ENCODE results near the gene EXOSC2.
A peak's percentile ranks its signal among the peaks of the same experiment; 100 is the strongest.

EXOSC2 gene

GRCh38 chr9:130696996-130697395, 3.4 kb downstream of the EXOSC2 start:
- no peaks in the 10 kb centered on the region for H3K9me3 ChIP-seq (ENCODE audit: insufficient read depth, low read length)
- DNase-seq (ENCODE audit: low read depth, low spot score): no peak
- no peak overlapping the region for H3K4me3 ChIP-seq (ENCODE audit: insufficient read length, low read depth)
- H3K4me1 ChIP-seq (ENCODE audit: insufficient read depth, insufficient read length): peaks cover 16% of the 10 kb centered on the region
- H3K27me3 ChIP-seq (ENCODE audit: insufficient read depth, insufficient read length): peaks cover under 1% of the 10 kb centered on the region
- H3K9ac ChIP-seq (ENCODE audit: insufficient read length, low read depth): no peak overlapping the region
- H3K36me3 ChIP-seq (ENCODE audit: insufficient read depth, insufficient read length, low read length): peaks cover 69% of the 10 kb centered on the region
- TF ChIP-seq ZNF274 (IDR thresholded peaks at IDR 0.05; ENCODE audit: low read depth, low read length) (no peak), SUZ12 (IDR thresholded peaks at IDR 0.05; ENCODE audit: extremely low read depth, insufficient read depth, insufficient read length) (no peak), YY1 (IDR thresholded peaks at IDR 0.05; ENCODE audit: insufficient read depth, insufficient read length) (no peak)

GRCh38 chr9:130698514-130698913, 4.9 kb downstream of the EXOSC2 start:
- no peak overlapping the region for H3K9ac ChIP-seq (ENCODE audit: insufficient read length, low read depth)

GRCh38 chr9:130699047-130699446, 5.5 kb downstream of the EXOSC2 start:
- Histone ChIP-seq H3K9me3 (ENCODE audit: insufficient read depth, low read length) (no peaks in the 10 kb centered on the region), H3K36me3 (ENCODE audit: insufficient read depth, insufficient read length, low read length) (peaks cover 89% of the 10 kb centered on the region), H3K4me1 (ENCODE audit: insufficient read depth, insufficient read length) (peaks cover 16% of the 10 kb centered on the region), H3K27me3 (ENCODE audit: insufficient read depth, insufficient read length) (no peaks in the 10 kb centered on the region), H3K9ac (ENCODE audit: insufficient read length, low read depth) (no peak overlapping the region), H3K4me3 (ENCODE audit: insufficient read length, low read depth) (no peak overlapping the region)
- no peak for TF ChIP-seq YY1 (IDR thresholded peaks at IDR 0.05; ENCODE audit: insufficient read depth, insufficient read length)
- no peak for TF ChIP-seq ZNF274 (IDR thresholded peaks at IDR 0.05; ENCODE audit: low read depth, low read length)
- TF ChIP-seq SUZ12 (IDR thresholded peaks at IDR 0.05; ENCODE audit: extremely low read depth, insufficient read depth, insufficient read length): no peak
- DNase-seq (ENCODE audit: low read depth, low spot score): no peak

More at GRCh38 chr9:130698514-130698913, 4.9 kb downstream of the EXOSC2 start:
- H3K27me3 ChIP-seq (ENCODE audit: insufficient read depth, insufficient read length): no peaks in the 10 kb centered on the region
- H3K36me3 ChIP-seq (ENCODE audit: insufficient read depth, insufficient read length, low read length): peaks cover 84% of the 10 kb centered on the region
- no peak for DNase-seq (ENCODE audit: low read depth, low spot score)
- no peaks in the 10 kb centered on the region for H3K9me3 ChIP-seq (ENCODE audit: insufficient read depth, low read length)
- TF ChIP-seq YY1 (IDR thresholded peaks at IDR 0.05; ENCODE audit: insufficient read depth, insufficient read length) (no peak), SUZ12 (IDR thresholded peaks at IDR 0.05; ENCODE audit: extremely low read depth, insufficient read depth, insufficient read length) (no peak), ZNF274 (IDR thresholded peaks at IDR 0.05; ENCODE audit: low read depth, low read length) (no peak)
- H3K4me1 ChIP-seq (ENCODE audit: insufficient read depth, insufficient read length): peaks cover 16% of the 10 kb centered on the region
- H3K4me3 ChIP-seq (ENCODE audit: insufficient read length, low read depth): no peak overlapping the region

- Histone ChIP-seq H3K9ac (ENCODE audit: insufficient read length, low read depth) (no peak overlapping the region), H3K9me3 (ENCODE audit: insufficient read depth, low read length) (no peaks in the 10 kb centered on the region), H3K4me1 (ENCODE audit: insufficient read depth, insufficient read length) (peaks cover 13% of the 10 kb centered on the region), H3K4me3 (ENCODE audit: insufficient read length, low read depth) (no peak overlapping the region), H3K36me3 (ENCODE audit: insufficient read depth, insufficient read length, low read length) (peaks cover 89% of the 10 kb centered on the region), H3K27me3 (ENCODE audit: insufficient read depth, insufficient read length) (no peaks in the 10 kb centered on the region)
- TF ChIP-seq ZNF274 (IDR thresholded peaks at IDR 0.05; ENCODE audit: low read depth, low read length) (no peak), YY1 (IDR thresholded peaks at IDR 0.05; ENCODE audit: insufficient read depth, insufficient read length) (no peak), SUZ12 (IDR thresholded peaks at IDR 0.05; ENCODE audit: extremely low read depth, insufficient read depth, insufficient read length) (no peak)
- DNase-seq (ENCODE audit: low read depth, low spot score): peak; percentile 66
Observed at GRCh38 chr9:130701059-130702022, 7.8 kb downstream of the EXOSC2 start.

- Histone ChIP-seq H3K9me3 (ENCODE audit: insufficient read depth, low read length) (no peaks in the 10 kb centered on the region), H3K27me3 (ENCODE audit: insufficient read depth, insufficient read length) (no peaks in the 10 kb centered on the region), H3K9ac (ENCODE audit: insufficient read length, low read depth) (no peak overlapping the region), H3K4me1 (ENCODE audit: insufficient read depth, insufficient read length) (peaks cover 5% of the 10 kb centered on the region), H3K36me3 (ENCODE audit: insufficient read depth, insufficient read length, low read length) (peaks cover 79% of the 10 kb centered on the region), H3K4me3 (ENCODE audit: insufficient read length, low read depth) (no peak overlapping the region)
- DNase-seq (ENCODE audit: low read depth, low spot score): no peak
- no peak for TF ChIP-seq SUZ12 (IDR thresholded peaks at IDR 0.05; ENCODE audit: extremely low read depth, insufficient read depth, insufficient read length)
- TF ChIP-seq ZNF274 (IDR thresholded peaks at IDR 0.05; ENCODE audit: low read depth, low read length): no peak
- no peak for TF ChIP-seq YY1 (IDR thresholded peaks at IDR 0.05; ENCODE audit: insufficient read depth, insufficient read length)
Observed at GRCh38 chr9:130703501-130703900, 9.9 kb downstream of the EXOSC2 start.

- DNase-seq (ENCODE audit: low read depth, low spot score): peak; percentile 44
- Histone ChIP-seq H3K4me3 (ENCODE audit: insufficient read length, low read depth) (no peak overlapping the region), H3K36me3 (ENCODE audit: insufficient read depth, insufficient read length, low read length) (peaks cover 42% of the 10 kb centered on the region), H3K9ac (ENCODE audit: insufficient read length, low read depth) (no peak overlapping the region), H3K4me1 (ENCODE audit: insufficient read depth, insufficient read length) (no peaks in the 10 kb centered on the region), H3K27me3 (ENCODE audit: insufficient read depth, insufficient read length) (no peaks in the 10 kb centered on the region), H3K9me3 (ENCODE audit: insufficient read depth, low read length) (no peaks in the 10 kb centered on the region)
- no peak for TF ChIP-seq SUZ12 (IDR thresholded peaks at IDR 0.05; ENCODE audit: extremely low read depth, insufficient read depth, insufficient read length)
- TF ChIP-seq YY1 (IDR thresholded peaks at IDR 0.05; ENCODE audit: insufficient read depth, insufficient read length): no peak
- TF ChIP-seq ZNF274 (IDR thresholded peaks at IDR 0.05; ENCODE audit: low read depth, low read length): no peak
Observed at GRCh38 chr9:130707225-130707976, 13.8 kb downstream of the EXOSC2 start.

Measured in NT2/D1 (cell line).